Hepatocyte (in vitro differentiated cells): ENCODE measurements around the gene SHBG.

ENCODE experiments used
- EZH2 ChIP-seq: fragments of 200-600 bp; sonication (generic); IDR thresholded peaks from 2 replicates; pipeline ENCODE4 v1.6.1; 2016; ENCODE audit warnings: antibody characterized with exemption, mild to moderate bottlenecking, borderline replicate concordance
- EZH2phosphoT487 ChIP-seq: fragments of 200-600 bp; sonication (generic); IDR thresholded peaks from one replicate; pipeline ENCODE4 v1.6.1; 2018; ENCODE audit warnings: antibody characterized with exemption, mild to moderate bottlenecking, low read depth, moderate library complexity; ENCODE audit not compliant: unreplicated experiment, severe bottlenecking
- TF ChIP-seq, protein P1 (sequence below): fragments of 200-600 bp; sonication (generic); IDR thresholded peaks from 2 replicates; pipeline ENCODE4 v1.5.1; 2016; ENCODE audit warnings: antibody characterized with exemption, mild to moderate bottlenecking; ENCODE audit not compliant: poor library complexity

DNA sequence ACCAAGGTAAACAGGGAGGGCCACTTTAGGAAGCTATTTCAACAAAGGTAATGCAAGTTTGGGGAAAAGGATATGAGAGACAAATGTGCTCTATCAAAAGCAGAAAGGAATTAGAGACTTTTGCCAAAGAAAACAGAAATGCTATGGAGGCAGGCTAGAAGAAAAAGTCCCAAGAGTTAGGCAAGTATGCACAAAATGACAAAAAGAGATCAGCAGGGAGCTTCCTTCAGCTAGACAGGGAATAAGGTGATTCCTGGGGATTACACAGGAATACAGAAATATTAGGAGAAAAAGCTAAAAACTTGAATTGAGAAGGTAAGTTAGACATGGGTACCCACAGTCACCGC lies 17.7 kb upstream of the SHBG start:
- TF ChIP-seq EZH2 (no peak), EZH2phosphoT487 (no peak)
- TF ChIP-seq, protein P1, sequence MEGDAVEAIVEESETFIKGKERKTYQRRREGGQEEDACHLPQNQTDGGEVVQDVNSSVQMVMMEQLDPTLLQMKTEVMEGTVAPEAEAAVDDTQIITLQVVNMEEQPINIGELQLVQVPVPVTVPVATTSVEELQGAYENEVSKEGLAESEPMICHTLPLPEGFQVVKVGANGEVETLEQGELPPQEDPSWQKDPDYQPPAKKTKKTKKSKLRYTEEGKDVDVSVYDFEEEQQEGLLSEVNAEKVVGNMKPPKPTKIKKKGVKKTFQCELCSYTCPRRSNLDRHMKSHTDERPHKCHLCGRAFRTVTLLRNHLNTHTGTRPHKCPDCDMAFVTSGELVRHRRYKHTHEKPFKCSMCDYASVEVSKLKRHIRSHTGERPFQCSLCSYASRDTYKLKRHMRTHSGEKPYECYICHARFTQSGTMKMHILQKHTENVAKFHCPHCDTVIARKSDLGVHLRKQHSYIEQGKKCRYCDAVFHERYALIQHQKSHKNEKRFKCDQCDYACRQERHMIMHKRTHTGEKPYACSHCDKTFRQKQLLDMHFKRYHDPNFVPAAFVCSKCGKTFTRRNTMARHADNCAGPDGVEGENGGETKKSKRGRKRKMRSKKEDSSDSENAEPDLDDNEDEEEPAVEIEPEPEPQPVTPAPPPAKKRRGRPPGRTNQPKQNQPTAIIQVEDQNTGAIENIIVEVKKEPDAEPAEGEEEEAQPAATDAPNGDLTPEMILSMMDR: no peak
